ENCODE measurements around the gene FANCL. TPM values are rescaled to one million over a fixed set of nuclear protein-coding genes. Genes with fewer than 3 reads are reported as not detected.
"Not testable (repeated sequence)": the region's sequence is repeated elsewhere in the genome, so short reads cannot be mapped to it uniquely, and the experiment has no call there.

The FANCL gene
- total and polyA plus RNA-seq, 9 of the 15 experiments (the other 6 are each of a cell fraction or from before 2014, with no cell fraction given): 36.7 to 120 (median 58.5) TPM

DNA sequence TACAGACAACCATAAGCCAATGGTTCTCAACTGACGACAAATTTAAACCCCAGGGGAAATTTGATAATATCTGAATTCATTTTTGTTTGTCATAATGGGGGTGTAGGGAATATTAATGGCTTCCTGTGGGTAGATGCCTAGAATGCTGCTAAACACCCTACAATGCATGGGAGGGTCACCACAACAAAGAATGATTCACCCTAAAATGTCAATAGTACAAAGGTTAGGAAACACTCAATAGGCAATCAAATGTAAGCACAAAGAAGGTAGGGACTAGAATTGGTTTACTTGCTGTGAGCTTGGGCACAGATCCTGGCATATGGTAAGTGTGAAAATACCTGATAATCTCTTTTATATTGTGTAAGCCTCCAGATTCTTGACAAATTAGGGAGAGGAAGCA lies 20.1 kb upstream of the FANCL start (continued):
- TF ChIP-seq, protein P1, sequence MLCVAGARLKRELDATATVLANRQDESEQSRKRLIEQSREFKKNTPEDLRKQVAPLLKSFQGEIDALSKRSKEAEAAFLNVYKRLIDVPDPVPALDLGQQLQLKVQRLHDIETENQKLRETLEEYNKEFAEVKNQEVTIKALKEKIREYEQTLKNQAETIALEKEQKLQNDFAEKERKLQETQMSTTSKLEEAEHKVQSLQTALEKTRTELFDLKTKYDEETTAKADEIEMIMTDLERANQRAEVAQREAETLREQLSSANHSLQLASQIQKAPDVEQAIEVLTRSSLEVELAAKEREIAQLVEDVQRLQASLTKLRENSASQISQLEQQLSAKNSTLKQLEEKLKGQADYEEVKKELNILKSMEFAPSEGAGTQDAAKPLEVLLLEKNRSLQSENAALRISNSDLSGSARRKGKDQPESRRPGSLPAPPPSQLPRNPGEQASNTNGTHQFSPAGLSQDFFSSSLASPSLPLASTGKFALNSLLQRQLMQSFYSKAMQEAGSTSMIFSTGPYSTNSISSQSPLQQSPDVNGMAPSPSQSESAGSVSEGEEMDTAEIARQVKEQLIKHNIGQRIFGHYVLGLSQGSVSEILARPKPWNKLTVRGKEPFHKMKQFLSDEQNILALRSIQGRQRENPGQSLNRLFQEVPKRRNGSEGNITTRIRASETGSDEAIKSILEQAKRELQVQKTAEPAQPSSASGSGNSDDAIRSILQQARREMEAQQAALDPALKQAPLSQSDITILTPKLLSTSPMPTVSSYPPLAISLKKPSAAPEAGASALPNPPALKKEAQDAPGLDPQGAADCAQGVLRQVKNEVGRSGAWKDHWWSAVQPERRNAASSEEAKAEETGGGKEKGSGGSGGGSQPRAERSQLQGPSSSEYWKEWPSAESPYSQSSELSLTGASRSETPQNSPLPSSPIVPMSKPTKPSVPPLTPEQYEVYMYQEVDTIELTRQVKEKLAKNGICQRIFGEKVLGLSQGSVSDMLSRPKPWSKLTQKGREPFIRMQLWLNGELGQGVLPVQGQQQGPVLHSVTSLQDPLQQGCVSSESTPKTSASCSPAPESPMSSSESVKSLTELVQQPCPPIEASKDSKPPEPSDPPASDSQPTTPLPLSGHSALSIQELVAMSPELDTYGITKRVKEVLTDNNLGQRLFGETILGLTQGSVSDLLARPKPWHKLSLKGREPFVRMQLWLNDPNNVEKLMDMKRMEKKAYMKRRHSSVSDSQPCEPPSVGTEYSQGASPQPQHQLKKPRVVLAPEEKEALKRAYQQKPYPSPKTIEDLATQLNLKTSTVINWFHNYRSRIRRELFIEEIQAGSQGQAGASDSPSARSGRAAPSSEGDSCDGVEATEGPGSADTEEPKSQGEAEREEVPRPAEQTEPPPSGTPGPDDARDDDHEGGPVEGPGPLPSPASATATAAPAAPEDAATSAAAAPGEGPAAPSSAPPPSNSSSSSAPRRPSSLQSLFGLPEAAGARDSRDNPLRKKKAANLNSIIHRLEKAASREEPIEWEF (CRISPR knock-in tag; IDR thresholded peaks at IDR 0.05): no peak
- TF ChIP-seq ZNF444 (CRISPR knock-in tag; IDR thresholded peaks at IDR 0.05) (no peak), TAL1 (IDR thresholded peaks at IDR 0.05) (no peak)
- TF ChIP-seq, protein P2, sequence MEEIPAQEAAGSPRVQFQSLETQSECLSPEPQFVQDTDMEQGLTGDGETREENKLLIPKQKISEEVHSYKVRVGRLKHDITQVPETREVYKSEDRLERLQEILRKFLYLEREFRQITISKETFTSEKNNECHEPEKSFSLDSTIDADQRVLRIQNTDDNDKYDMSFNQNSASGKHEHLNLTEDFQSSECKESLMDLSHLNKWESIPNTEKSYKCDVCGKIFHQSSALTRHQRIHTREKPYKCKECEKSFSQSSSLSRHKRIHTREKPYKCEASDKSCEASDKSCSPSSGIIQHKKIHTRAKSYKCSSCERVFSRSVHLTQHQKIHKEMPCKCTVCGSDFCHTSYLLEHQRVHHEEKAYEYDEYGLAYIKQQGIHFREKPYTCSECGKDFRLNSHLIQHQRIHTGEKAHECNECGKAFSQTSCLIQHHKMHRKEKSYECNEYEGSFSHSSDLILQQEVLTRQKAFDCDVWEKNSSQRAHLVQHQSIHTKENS (CRISPR knock-in tag; IDR thresholded peaks at IDR 0.05): no peak
- TF ChIP-seq, protein P3, sequence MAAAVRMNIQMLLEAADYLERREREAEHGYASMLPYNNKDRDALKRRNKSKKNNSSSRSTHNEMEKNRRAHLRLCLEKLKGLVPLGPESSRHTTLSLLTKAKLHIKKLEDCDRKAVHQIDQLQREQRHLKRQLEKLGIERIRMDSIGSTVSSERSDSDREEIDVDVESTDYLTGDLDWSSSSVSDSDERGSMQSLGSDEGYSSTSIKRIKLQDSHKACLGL (CRISPR knock-in tag; IDR thresholded peaks at IDR 0.05; ENCODE audit: borderline replicate concordance, poor library complexity, severe bottlenecking): no peak

DNA sequence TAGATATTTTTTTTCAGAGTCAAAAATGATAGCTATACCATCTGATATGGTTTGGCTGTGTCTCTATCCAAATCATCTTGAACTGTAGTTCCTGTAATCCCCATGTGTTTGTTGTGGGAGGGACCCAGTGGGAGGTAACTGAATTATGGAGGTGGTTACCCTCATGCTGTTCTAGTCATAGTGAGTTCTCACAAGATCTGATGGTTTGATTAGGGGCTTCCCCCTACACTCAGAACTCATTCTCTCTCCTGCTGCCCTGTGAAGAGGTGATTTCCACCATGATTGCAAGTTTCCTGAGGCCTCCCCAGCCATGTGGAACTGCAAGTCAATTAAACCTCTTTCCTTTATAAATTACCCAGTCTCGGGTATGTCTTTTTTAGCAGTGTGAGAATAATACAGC lies 17.3 kb upstream of the FANCL start:
- H3K4me2 ChIP-seq (ENCODE audit: insufficient read depth, low read length); DNase-seq (ENCODE audit: extremely low read depth in 1 of 4, low spot score in 3 of 4); CTCF ChIA-PET (ENCODE audit: low intra/inter-chr PET ratio); H2AFZ ChIP-seq (ENCODE audit: low read depth, low read length); BruUV-seq (replicated peaks); H4K20me1 ChIP-seq (replicated peaks; ENCODE audit: control insufficient read depth, insufficient read depth, low read length); H3K9ac ChIP-seq (ENCODE audit: insufficient read depth in 1 of 2, low read depth in 2 of 2, low read length in 2 of 2); H3K4me1 ChIP-seq (replicated peaks in 1 of 2; ENCODE audit: control insufficient read depth in 2 of 2, insufficient read depth in 2 of 2, low read length in 2 of 2); intact Hi-C loops (cut with micrococcal nuclease); H3K4me3 ChIP-seq; H3K27ac ChIP-seq (ENCODE audit: extremely low read depth, low read depth, low read length); in situ Hi-C loops (cut with MboI); ATAC-seq; H3K36me3 ChIP-seq (ENCODE audit: control insufficient read depth, insufficient read depth, low read length); H3K9me1 ChIP-seq (ENCODE audit: control insufficient read depth, insufficient read depth, low read length); H3K79me2 ChIP-seq (ENCODE audit: control insufficient read depth, insufficient read depth, low read length); H3K9me3 ChIP-seq (replicated peaks; ENCODE audit: control insufficient read depth, insufficient read depth, low read depth, low read length); H3K27me3 ChIP-seq (ENCODE audit: control insufficient read depth in 2 of 2, insufficient read depth in 2 of 2, low read length in 2 of 2); FAIRE-seq: not testable (repeated sequence)
- WGBS (ENCODE audit: insufficient coverage, low coverage, missing lambda C conversion rate): 6% methylated on average over 1 of the region's 1 CpG
- POLR2A ChIA-PET: interaction anchor here (0.5 kb wide), 1 partner anchor 9 kb away, joined by 3 read pairs; no protein-coding TSS in a partner anchor

Data from K562 (cell line).